Adrenal gland (tissue), 19 donors: ENCODE results near the gene OTOP3. TPM values are rescaled to one million over a fixed set of nuclear protein-coding genes. Genes with fewer than 3 reads are reported as not detected.

ENCODE experiments used
- DNase-seq, 7 donors: peaks; one replicate each; pipeline ENCODE4 v3.0.0-alpha.2; 2019 to 2020
- H3K27ac ChIP-seq, 5 donors: fragments of 200-600 bp; sonication (generic) in 4 of 5; 1 replicate in 3 of 5; 2 replicates in 2 of 5; pipeline versions ENCODE4 v1.5.1 to v1.8.0; 2016 to 2020; ENCODE audit warnings: mild to moderate bottlenecking in 1 of 5
- H3K27me3 ChIP-seq: fragments of 200-600 bp; 2 replicates; pipeline ENCODE4 v1.8.0; 2021
- H3K36me3 ChIP-seq, 2 donors: fragments of 200-600 bp; replicated peaks in 1 of 2; 1 replicate in 1 of 2; 2 replicates in 1 of 2; pipeline versions ENCODE4 v1.5.1 to v1.8.0; 2018 to 2022
- H3K4me1 ChIP-seq, 2 donors: fragments of 200-600 bp; replicated peaks in 1 of 2; 1 replicate in 1 of 2; 2 replicates in 1 of 2; pipeline versions ENCODE4 v1.5.1 to v1.8.0; 2018 to 2021
- H3K4me3 ChIP-seq, 4 donors: fragments of 200-600 bp; sonication (generic) in 3 of 4; one replicate each; pipeline ENCODE4 v1.5.1; 2016 to 2018
- H3K9me3 ChIP-seq, 3 donors: fragments of 200-600 bp; sonication (generic) in 1 of 3; replicated peaks in 1 of 3; 1 replicate in 2 of 3; 2 replicates in 1 of 3; pipeline versions ENCODE4 v1.5.1 to v1.8.0; 2016 to 2021
- POLR2A ChIP-seq, 2 donors: fragments of 450-650 bp; IDR thresholded peaks; one replicate each; pipeline ENCODE4 v1.6.1; 2017; ENCODE audit warnings: antibody characterized with exemption in 2 of 2, mild to moderate bottlenecking in 2 of 2, moderate library complexity in 1 of 2
- WGBS, 4 donors: extraction: QIAGEN DNeasy Blood & Tissue Kit in 2 of 4; methylation state at CpG; one replicate each; pipeline versions ENCODE4 v1.1.5 to v1.1.7; 2013 to 2017; 5-methylcytosine and 5-hydroxymethylcytosine counted together
- intact Hi-C, 2 donors: fragments of 100-400 bp; cut with DNase I; formaldehyde crosslinking; loops; one replicate each; pipeline versions ENCODE4 v1.14.1 to v1.15.0; 2022 to 2023
- long read RNA-seq, 10 donors: library from polyadenylated mRNA in 3 of 10; unstranded in 2 of 10; stranded (forward) in 1 of 10; transcript quantifications; one replicate each; pipeline ENCODE4 v2.0.0 and lab custom pipeline, GENCODE V29; 2021 to 2026
- polyA plus RNA-seq, 3 donors: library from polyadenylated mRNA; stranded (reverse); fragments of 200-250 nt in 2 of 3; fragments of 350-450 nt in 1 of 3; fragmentation: Illumina TruSeq in 1 of 3; extraction: RNeasy Lipid Tissue Mini Kit (QIAGEN cat#74804) in 1 of 3; gene quantifications; one replicate each; pipeline ENCODE4 v1.2.3, GENCODE V29; 2013 to 2014
- total RNA-seq, 9 donors: library from RNA; depleted of rRNA in 4 of 9; stranded (reverse); fragments of >200 nt in 4 of 9; fragments of 120-200 nt in 1 of 9; fragmentation: NEBNext Ultra II Directional in 1 of 9; extraction: Animal tissue kit (Norgen Biotek cat#: 25700) in 1 of 9; gene quantifications; one replicate each; pipeline versions ENCODE4 v1.1.0 to v1.2.4, GENCODE V29; 2013 to 2023
- TF ChIP-seq, protein P1 (sequence below), 6 experiments: fragments of 450-650 bp in 4 of 6; fragments of 200-600 bp in 2 of 6; sonication (generic) in 1 of 6; IDR thresholded peaks; 1 replicate in 5 of 6; 2 replicates in 1 of 6; pipeline versions ENCODE4 v1.5.1 to v1.8.0; 2016 to 2021; ENCODE audit warnings: antibody characterized with exemption in 6 of 6, mild to moderate bottlenecking in 2 of 6, moderate library complexity in 1 of 6
- donor health status: healthy with polysubstance abuse.
- donor health status: Bipolar disorder and iron deficiency.
- donor health status: DM: yes; HTN: yes; CAD: no.
- donor health status: DM: no; HTN: no; CAD: no.
- donor health status: DM: no; HTN: no; CAD: no.
- donor health status: DM: yes; HTN: yes; CAD: no.

Gene OTOP3, protein sequence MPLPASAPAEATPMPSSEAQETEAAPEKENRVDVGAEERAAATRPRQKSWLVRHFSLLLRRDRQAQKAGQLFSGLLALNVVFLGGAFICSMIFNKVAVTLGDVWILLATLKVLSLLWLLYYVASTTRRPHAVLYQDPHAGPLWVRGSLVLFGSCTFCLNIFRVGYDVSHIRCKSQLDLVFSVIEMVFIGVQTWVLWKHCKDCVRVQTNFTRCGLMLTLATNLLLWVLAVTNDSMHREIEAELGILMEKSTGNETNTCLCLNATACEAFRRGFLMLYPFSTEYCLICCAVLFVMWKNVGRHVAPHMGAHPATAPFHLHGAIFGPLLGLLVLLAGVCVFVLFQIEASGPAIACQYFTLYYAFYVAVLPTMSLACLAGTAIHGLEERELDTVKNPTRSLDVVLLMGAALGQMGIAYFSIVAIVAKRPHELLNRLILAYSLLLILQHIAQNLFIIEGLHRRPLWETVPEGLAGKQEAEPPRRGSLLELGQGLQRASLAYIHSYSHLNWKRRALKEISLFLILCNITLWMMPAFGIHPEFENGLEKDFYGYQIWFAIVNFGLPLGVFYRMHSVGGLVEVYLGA
- total RNA-seq (not detected), polyA plus RNA-seq (not detected)
- long read RNA-seq, donor 1, result 0 reads
- long read RNA-seq, donor 2, result 0 reads
- long read RNA-seq, donor 3, result 0 reads
- long read RNA-seq, donor 4, result 0 reads
- long read RNA-seq, donor 5, result 0 reads
- long read RNA-seq, donor 6, result 0 reads
- long read RNA-seq, donor 7, result 0 reads
- long read RNA-seq, donor 8, result 0 reads
- long read RNA-seq, donor 9, result 0 reads
- long read RNA-seq, donor 10, partial matches to known transcripts, result 7 of 7 reads
- long read RNA-seq, donor 10, other reads (novel, unspliced or antisense), result 0 of 7 reads

DNA sequence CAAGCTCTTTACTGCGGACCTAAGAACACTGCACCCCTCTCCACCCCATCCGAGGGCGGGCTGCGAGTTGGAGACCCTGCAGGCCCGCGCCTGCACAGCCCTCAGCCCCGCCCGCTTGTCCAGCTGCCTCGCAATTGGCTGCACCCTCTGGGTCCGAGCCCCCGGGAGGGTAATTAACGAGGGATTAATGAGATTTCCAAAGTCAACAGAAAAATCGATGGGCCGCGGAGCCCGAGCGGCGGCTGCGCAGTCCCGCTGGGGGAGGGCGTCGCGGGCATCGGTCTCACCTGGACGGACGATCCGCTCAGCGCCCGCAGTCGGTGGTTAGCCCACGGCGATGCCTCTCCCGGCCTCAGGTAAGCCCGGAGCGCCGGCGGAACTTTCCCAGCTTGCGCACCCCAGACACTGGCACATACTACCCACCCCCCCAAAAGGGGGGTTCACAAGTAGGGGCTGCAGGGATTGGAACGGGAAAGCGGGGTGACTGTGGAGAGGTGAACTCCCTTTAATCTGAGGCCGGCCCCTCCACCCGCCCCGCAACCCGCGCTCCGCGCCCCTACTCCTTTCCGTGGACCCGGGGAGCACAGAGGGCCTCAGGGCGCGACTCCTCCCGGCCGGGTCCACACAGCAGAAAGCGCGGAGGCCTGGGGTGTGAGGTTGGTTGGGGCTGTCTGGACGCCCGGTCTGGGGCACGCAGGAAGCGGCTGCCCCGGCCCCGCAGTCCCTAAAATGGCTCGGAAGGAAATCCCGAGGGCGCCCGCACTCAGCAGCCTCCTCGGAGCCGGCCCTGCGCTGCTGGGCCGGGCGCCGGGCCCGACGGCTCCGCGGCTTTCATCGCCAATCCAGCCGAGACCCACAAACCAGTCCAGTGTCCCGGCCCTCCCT is at the start of gene OTOP3:
Gene OTOP3 (plus strand): TSS at position 314 of the 885 bp plus-strand sequence. CDS start 24 bp downstream, at position 338.
- no peaks in the 10 kb centered on the region for H3K36me3 ChIP-seq
- no peak for DNase-seq
- intact Hi-C loops, result no loop called here
- H3K4me3 ChIP-seq, result no peak within 1 kb of the TSS
- H3K27ac ChIP-seq, result no peak within 1 kb of the TSS
- TF ChIP-seq, protein P1, sequence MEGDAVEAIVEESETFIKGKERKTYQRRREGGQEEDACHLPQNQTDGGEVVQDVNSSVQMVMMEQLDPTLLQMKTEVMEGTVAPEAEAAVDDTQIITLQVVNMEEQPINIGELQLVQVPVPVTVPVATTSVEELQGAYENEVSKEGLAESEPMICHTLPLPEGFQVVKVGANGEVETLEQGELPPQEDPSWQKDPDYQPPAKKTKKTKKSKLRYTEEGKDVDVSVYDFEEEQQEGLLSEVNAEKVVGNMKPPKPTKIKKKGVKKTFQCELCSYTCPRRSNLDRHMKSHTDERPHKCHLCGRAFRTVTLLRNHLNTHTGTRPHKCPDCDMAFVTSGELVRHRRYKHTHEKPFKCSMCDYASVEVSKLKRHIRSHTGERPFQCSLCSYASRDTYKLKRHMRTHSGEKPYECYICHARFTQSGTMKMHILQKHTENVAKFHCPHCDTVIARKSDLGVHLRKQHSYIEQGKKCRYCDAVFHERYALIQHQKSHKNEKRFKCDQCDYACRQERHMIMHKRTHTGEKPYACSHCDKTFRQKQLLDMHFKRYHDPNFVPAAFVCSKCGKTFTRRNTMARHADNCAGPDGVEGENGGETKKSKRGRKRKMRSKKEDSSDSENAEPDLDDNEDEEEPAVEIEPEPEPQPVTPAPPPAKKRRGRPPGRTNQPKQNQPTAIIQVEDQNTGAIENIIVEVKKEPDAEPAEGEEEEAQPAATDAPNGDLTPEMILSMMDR (IDR thresholded peaks at IDR 0.05), result no peak
- no peak for TF ChIP-seq POLR2A (IDR thresholded peaks at IDR 0.05)
- peaks cover 31% of the 10 kb centered on the region for H3K27me3 ChIP-seq
- H3K4me1 ChIP-seq, result no peaks in the 10 kb centered on the region
- H3K9me3 ChIP-seq, result no peaks in the 10 kb centered on the region
- 8 to 12% (median 9%) methylated on average over 13 to 78 of the region's 78 CpGs for WGBS, 4 donors

DNA sequence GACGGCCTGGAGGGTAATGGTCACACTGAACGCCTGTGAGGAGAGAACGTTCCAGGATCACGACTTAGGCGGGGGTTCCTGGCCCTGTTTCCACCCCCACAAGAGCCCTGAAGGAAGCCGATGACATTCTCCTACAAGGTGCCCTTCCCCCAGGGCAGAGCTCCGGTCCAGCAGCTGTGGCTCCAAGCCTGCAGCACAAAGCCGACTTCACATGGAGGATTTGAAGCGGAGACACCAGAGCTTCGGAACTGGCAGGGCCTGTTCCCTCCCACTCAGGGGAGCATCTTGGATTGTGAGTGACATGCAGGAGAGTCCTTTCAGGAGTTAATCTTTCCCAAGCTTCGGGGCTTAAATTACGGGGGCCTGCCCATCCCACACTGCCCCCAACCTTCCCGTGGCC is 47.2 kb upstream of the OTOP3 start:
- intact Hi-C loops, result no loop called here
- peaks cover 7 to 8% of the 10 kb centered on the region in 2 donors for H3K4me1 ChIP-seq
- no peak for TF ChIP-seq POLR2A (IDR thresholded peaks at IDR 0.05)
- TF ChIP-seq, protein P1 (IDR thresholded peaks at IDR 0.05), result no peak
- 64 to 69% (median 68%) methylated on average over 13 of the region's 13 CpGs for WGBS, 4 donors
- peaks cover 3% of the 10 kb centered on the region for H3K27me3 ChIP-seq
- no peaks in the 10 kb centered on the region for H3K36me3 ChIP-seq
- H3K9me3 ChIP-seq, result no peaks in the 10 kb centered on the region
- H3K27ac ChIP-seq, result no peak overlapping the region
- H3K4me3 ChIP-seq, result no peak overlapping the region
- DNase-seq, result no peak

DNA sequence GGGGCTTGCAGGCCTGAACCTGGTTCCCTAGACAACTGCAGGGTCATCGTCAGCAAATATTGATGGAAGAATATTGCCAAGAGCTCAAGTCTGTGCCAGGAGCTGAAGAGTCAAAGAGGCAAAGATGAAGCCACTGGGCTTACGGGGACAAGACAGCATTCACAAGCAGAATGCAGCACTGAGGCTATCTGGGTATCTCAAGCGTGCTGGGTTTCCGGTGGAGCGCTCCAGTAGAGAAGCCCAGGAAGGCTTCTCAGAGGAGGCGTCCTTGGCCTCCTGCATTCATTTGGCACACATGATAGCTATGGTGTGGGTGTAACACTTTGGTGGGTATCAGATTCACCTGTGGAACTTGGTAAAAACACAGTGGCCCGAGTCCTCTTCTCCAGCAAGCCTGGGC is 45.1 kb upstream of the OTOP3 start:
- intact Hi-C loops, result no loop called here
- Histone ChIP-seq H3K9me3 (no peaks in the 10 kb centered on the region), H3K4me1 (peaks cover 13 to 15% of the 10 kb centered on the region in 2 donors), H3K4me3 (no peak overlapping the region), H3K36me3 (no peaks in the 10 kb centered on the region), H3K27me3 (peaks cover 8% of the 10 kb centered on the region), H3K27ac (no peak overlapping the region)
- 89 to 94% (median 92%) methylated on average over 7 of the region's 7 CpGs for WGBS, 4 donors
- TF ChIP-seq, protein P1 (IDR thresholded peaks at IDR 0.05), result no peak
- no peak for TF ChIP-seq POLR2A (IDR thresholded peaks at IDR 0.05)
- DNase-seq, result no peak
